HG03135 (cell line): ENCODE measurements around the gene REXO4.
"Not testable (repeated sequence)": the region's sequence is repeated elsewhere in the genome, so short reads cannot be mapped to it uniquely, and the experiment has no call there.

Source experiments
- ATAC-seq: cut with Tn5 transposase; IDR thresholded peaks from one replicate; pipeline ENCODE4 v1.9.1; 2021; ENCODE audit warnings: mild to moderate bottlenecking, moderate library complexity; ENCODE audit not compliant: unreplicated experiment

Gene REXO4

GRCh38 chr9:133389562-133389961 is 28.2 kb downstream of the REXO4 start:
- ATAC-seq, result no peak

GRCh38 chr9:133389025-133389557 is 28.7 kb downstream of the REXO4 start:
- no peak for ATAC-seq

- no peak for ATAC-seq
These were observed 30.1 kb downstream of the REXO4 start for GRCh38 chr9:133387680-133388079.

GRCh38 chr9:133386338-133386737 is 31.5 kb downstream of the REXO4 start:
- ATAC-seq, result no peak

GRCh38 chr9:133385452-133385851 is 32.4 kb downstream of the REXO4 start:
- no peak for ATAC-seq

GRCh38 chr9:133384736-133385321 is 33.0 kb downstream of the REXO4 start:
- no peak for ATAC-seq

- no peak for ATAC-seq
These were observed 34.4 kb downstream of the REXO4 start for GRCh38 chr9:133383438-133383837.

GRCh38 chr9:133382507-133383141 is 35.2 kb downstream of the REXO4 start:
- ATAC-seq, result no peak

- no peak for ATAC-seq
These were observed 37.1 kb downstream of the REXO4 start for GRCh38 chr9:133380734-133381133.

GRCh38 chr9:133379153-133380086 is 38.4 kb downstream of the REXO4 start:
- no peak for ATAC-seq

- ATAC-seq, result no peak
These were observed 39.3 kb downstream of the REXO4 start for GRCh38 chr9:133378408-133378962.

GRCh38 chr9:133377721-133378216 is 40.0 kb downstream of the REXO4 start:
- ATAC-seq, result no peak

GRCh38 chr9:133377280-133377679 is 40.5 kb downstream of the REXO4 start:
- ATAC-seq, result not testable (repeated sequence)

GRCh38 chr9:133375724-133376654 is 41.8 kb downstream of the REXO4 start, which contains the start of the genes STKLD1 and SURF4:
Gene STKLD1, plus strand, starts transcription at chr9:133376366. Its CDS starts 108 bp downstream, at chr9:133376474.
Gene SURF4, minus strand, starts transcription at chr9:133376060. Its CDS starts 91 bp downstream, at chr9:133375969.
- ATAC-seq, result peak; percentile 90

GRCh38 chr9:133375116-133375723 is 42.6 kb downstream of the REXO4 start:
- ATAC-seq, result peak; percentile 11

- ATAC-seq, result no peak
These were observed 43.1 kb downstream of the REXO4 start for GRCh38 chr9:133374612-133375115.

GRCh38 chr9:133372144-133372543 is 45.7 kb downstream of the REXO4 start:
- no peak for ATAC-seq

GRCh38 chr9:133371261-133371711 is 46.5 kb downstream of the REXO4 start:
- no peak for ATAC-seq

GRCh38 chr9:133370685-133371084 is 47.1 kb downstream of the REXO4 start:
- ATAC-seq, result no peak
